HG02870 (cell line): ENCODE measurements around the gene GTF2H2C.
A peak's percentile ranks its signal among the peaks of the same experiment; 100 is the strongest.
"Not testable (repeated sequence)": the region's sequence is repeated elsewhere in the genome, so short reads cannot be mapped to it uniquely, and the experiment has no call there.

Experiments used
- ATAC-seq: cut with Tn5 transposase; IDR thresholded peaks from one replicate; pipeline ENCODE4 v1.9.1; 2021; ENCODE audit warnings: mild to moderate bottlenecking, moderate library complexity; ENCODE audit not compliant: unreplicated experiment

GTF2H2C gene

DNA sequence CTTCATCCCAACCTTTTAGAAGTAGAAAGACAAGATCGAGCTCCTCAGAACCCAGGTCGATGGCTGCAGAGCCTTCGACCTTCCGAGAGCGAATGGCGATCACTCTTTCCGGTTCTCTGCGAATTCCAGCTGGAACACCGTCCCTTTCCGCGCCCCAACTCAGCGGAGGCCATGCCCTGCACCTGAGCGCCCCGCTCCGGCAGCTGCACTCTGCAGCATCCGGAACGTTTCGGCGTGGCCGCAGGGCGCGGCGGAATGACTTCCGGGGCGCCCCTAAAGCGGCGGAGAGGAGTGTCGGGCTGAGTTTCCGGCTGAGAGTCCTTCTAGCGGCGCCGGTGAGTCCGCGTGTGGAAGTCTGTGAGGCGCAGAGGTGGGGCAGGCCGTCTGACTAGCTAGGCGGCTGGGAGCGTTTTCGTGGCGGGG, at the start of gene GTF2H2C:
GTF2H2C (plus strand) TSS at position 284 of the 423 bp plus-strand sequence. CDS start 4,942 bp downstream, outside the sequence.
- peak; percentile 96 for ATAC-seq

DNA sequence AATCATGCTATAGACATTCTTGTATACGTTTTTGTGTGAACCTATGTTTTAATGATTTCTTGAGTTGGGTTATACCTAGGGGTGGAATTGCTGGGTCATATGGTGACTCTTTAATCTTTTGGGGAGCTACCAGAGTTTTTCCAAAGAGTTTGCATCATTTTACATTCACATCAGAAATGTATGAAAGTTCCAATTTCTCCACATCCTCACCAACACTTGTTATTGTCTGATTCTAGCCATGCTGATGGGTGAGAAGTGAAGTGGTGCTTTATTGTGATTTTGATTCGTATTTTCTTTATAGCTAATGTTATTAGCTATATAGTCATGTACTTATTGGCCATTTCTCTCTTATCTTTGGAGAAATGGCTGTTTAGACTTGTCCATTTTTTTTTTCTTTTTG, 49.3 kb upstream of the GTF2H2C start:
- no peak for ATAC-seq

DNA sequence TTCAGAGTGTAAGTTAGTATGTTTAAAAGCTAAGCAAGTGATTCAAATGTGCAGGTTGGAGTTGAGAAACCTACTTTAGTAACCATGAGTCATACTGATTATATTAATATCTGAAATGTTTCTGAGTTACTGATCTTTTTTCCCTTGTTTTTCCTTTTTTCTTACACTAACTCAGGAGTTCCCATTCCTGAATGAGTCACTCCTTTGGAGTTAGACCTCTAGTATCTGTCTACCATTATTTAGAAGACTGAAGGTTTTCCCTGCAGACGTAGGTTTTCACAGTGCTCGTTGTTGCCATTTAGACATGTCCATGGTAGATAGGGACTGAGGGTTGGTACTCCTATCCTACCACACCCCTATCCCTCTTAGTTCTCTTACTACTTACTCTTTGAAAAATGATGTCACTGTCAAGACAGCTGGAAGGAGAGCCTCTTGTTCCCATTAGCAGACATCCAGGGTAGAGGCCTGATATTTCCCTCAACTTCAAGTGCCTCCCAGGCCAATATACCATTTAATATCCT, 47.2 kb upstream of the GTF2H2C start:
- ATAC-seq: no peak

DNA sequence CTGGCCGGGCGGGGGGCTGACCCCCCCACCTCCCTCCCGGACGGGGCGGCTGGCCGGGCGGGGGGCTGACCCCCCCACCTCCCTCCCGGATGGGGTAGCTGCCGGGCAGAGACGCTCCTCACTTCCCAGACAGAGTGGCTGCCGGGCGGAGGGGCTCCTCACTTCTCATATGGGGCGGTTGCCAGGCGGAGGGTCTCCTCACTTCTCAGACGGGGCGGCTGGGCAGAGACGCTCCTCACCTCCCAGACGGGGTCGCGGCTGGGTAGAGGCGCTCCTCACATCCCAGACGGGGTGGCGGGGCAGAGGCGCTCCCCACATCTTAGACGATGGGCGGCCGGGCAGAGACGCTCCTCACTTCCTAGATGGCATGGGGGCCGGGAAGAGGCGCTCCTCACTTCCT, 44.4 kb upstream of the GTF2H2C start:
- ATAC-seq: not testable (repeated sequence)

DNA sequence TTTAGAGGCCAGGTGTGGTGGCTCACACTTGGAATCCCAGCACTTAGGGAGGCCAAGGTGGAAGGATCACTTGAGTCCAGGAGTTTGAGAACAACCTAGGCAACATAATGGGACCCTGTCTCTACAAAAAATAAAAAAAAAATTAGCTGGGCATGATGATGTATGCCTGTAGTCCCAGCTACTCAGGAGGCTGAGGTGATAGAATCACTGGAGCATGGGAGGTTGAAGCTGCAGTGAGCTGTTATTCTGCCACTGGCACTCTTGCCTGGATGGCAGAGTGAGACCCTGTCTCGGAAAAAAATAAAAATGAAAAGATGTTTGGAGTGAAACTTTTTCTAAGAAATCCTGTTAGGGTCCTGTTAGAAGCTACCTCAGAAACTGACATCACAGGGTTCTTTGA, 43.2 kb upstream of the GTF2H2C start:
- ATAC-seq: no peak

DNA sequence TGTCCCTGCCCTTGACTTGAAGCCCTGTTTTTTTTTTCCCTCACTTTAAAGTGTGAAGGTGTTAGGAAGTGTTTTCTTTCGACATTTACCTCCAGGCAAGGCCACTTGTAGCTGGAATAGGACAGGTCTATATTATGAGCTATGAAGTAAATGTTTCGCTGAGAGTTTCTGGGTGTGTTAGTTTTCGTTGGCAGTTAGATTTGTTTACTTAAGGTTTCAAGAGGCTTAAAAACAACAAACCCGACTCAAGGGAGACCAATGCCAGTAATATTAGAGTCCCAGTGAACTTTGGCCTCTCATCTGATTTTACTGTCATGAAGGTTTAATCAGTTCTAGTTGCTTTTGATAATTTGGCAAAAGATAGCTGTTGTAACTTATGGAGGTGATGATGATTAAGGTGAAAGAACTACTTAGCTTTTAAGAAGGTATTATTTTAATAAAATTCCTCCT, 42.2 kb upstream of the GTF2H2C start:
- no peak for ATAC-seq

DNA sequence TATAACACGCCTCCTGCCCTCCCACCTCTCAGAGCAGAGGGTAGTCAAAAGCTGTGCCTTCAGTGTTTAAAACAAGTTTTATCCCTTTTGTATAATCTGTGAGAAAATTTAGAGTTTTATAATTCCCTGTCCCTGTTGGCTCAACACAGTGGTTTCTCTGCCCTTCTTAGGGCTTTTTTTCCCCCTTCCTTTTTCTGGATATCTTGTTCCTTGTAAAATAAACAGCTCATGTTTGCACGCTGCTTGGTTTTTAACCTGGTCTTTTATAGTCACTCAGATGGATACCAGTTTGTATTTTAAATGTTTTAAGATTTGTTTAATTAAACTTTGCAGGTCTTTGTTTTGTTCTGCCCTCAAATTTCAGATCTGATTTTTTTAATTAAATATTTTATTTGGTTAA, 40.7 kb upstream of the GTF2H2C start:
- no peak for ATAC-seq

DNA sequence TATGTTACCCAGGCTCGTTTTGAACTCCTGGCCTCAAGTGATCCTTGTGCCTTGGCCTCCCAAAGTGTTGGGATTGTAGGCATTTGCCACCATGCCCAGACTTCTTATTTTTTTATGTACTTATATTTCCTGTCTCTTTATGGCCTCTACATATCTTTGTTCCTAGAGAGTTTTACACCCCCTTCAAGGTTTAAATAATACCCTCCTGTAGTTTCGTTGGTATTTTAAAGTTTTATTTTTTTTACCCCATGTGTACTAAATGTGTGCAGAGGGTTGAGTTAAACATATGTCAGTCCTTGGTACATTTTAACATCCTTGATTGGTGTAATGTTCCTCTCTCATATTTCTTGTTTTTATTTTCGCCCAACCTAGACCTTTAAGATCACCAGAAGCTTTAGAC, 38.0 kb upstream of the GTF2H2C start:
- ATAC-seq: no peak

DNA sequence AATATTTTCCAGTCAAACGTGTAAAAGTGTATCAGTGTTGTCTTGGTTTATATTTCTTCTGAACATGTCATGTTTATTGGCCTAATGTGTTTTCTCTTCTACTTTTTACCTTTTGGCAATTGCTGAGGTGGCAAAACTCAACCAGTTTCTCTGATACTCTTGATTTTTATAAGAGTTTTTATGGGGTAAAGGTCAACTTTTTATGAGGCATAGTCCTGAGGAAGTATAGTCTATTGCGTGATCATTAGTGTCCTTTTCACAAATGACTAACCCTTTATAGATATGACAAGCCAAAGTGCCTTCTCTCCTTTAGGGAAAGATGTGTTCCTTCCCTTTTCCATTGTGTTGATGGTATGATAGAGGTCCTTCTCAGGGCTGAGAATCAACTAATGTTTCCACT, 34.5 kb upstream of the GTF2H2C start:
- no peak for ATAC-seq

DNA sequence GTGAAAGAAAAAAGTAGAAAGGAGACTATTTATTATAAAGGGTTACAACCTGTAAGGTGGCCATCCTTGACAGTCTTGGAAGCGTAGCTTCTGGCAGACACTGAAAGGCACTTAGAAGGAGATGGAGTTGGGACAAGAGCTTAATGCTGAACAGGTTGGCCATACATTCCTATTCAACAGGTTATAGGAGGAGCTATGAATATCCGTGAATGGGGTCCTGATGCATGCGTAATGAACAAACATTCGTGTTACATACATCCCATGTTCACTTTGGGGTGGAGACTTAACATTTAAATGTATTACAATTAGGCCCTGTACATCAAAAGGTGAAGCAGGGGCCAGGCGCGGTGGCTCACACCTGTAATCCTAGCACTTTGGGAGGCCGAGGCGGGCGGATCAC, 33.3 kb upstream of the GTF2H2C start:
- no peak for ATAC-seq

DNA sequence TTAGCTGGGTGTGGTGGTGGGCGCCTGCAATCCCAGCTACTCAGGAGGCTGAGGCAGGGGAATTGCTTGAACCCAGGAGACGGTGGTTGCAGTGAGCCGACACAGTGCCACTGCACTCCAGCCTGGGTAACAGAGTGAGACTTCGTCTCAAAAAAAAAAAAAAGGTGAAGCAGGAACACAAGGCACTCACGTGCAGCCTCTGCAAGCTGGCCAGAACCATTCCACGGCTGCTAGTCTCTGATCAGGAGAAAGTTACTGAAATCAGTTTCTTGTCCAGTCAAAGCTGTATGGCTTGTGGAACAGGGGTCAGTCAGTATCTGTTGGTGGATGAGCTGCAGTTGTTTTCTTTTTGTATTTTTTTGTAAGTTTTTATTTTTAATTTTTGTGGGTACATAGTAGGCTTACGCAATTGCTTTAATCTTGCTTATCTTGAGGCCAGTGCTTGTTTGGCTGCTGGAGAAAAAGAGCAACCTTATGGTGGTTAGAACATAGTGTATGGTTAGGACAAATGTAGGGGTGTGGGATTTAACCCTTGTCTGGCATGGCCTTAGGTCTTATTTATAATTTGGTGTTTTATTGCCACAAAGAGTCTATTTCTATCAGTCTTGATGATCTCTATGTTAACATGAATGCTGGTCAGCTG, 32.7 kb upstream of the GTF2H2C start:
- ATAC-seq: no peak

DNA sequence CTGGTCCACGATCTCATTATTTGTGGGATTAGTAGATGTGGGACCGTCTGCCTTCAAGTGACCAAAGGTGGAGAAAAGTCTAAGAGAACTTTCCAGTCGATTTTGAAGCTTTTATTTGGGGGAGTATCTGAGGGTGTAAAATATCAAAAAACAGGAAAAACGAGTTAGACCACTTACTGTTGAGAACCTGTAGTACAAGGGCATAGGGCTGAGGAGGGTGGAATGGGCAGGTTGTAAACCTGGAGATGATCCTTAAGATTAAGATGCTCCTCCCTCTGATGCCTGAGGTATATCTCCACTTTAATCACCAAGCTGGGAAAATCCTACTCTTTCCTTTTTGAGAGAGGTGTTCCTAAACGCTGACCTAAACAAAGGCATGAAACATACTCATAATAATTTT, 32.0 kb upstream of the GTF2H2C start:
- ATAC-seq: no peak

DNA sequence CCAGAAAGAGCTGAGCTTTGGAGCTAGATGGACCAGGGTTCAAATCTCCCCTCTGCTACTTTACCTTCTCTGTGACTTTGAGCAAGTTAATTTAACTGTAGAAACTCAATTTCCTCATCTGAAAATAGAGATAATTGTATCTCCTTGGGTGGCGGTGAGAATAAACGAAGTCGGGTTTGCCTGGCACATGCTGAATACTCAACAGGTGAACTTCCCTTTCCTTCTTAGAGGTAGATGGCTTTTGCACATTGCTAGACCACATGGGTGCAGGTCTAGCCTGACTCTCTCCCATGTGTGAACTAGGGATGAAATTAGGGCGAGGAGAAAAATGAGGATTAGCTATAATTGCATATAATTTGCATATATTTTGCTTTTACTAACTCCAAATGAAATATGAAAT, 31.4 kb upstream of the GTF2H2C start:
- ATAC-seq: no peak

DNA sequence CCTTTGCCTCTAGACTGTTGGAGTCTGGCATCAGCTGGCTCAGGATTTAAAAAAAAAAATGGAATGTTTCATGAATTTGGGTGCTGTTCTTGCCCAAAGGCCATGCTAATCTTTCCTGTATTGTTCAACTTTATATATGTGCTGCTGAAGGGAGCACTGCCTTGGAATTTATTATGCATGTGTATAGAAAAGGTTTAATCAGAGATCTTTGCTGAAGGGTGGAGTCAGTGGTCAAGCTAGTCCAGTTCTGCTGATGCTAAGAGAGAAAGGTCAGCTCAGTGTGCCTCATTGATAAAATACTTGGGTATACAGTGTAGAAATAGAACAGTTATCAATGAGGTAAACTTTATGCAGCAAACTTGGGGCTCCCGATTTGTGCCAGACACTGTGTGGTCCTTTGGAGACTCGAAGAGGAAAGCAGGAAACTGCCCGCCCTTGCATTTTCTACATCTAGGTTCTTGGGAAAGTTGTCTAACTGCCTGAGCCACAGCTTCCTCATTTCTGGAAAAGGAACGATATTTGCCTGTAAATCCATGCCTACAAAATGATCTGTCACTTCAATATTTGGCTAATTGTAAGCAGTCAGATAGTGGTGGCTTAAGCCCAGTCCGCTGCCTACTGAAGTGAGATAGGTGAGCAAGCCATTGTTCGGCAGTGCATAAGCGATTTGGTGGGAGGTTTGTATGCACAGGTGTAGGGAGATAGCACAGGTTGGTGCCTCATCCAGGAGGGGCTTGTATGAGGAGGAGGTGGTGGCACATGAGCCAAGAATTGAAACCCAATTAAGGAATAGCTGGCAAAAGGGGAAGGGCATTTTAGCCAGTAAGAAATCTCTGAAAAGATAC, 29.2 kb upstream of the GTF2H2C start:
- ATAC-seq: no peak

DNA sequence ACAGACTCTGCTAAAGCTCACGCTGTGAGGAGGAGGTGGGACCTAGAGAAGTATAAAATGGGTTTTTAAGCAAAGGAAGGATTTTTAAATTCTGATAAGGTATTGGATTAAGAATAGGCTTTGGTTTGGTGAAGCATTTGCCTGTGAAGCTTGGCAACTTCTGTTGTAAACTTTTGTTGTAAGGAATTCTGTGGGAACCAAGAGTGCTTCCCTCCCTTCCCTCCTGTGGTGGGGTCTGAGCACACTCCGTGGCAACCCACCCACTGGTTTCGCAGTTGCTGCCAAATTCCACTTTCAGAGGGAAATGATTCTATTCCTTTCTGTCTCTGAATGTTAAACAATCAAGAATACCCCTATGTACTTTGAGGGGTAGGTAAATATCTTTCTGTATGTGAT, 28.6 kb upstream of the GTF2H2C start:
- ATAC-seq: no peak

DNA sequence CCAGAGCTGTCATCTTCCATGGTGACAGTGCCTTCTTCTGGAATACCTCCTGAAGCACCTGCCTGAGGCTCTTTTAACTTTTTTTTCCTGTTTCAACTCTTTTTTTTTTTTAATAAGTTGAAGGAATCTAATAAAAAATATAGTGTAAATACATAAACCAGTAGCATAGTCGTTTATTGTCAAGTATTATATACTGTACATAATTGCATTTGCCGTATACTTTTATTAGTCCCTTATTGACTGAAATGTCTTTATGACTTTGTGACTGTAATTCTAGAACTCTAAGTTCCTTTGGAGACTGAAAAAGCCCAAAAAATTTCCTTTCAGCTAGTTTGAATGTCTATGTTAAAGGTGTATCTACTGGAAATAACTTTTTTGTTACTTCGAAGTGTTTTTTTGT, 22.1 kb upstream of the GTF2H2C start:
- not testable (repeated sequence) for ATAC-seq

DNA sequence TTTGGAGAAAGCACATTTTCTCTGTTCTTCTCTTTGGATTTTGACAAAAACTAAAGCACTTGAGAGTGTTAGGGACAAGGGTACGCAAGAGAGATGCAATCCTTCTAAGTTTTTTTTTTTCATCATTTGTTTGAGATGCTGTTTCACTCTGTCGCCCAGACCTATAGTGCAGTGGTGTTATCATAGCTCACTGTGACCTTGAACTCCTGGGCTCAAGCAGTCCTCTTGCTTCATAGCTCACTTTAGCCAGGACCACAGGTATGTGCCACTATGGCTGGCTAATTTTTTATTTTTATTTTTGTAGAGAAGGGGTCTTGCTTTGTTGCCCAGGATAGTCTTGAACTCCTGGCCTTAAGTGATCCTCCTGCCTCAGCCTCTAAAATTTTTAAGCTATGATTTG, 21.3 kb upstream of the GTF2H2C start:
- not testable (repeated sequence) for ATAC-seq

DNA sequence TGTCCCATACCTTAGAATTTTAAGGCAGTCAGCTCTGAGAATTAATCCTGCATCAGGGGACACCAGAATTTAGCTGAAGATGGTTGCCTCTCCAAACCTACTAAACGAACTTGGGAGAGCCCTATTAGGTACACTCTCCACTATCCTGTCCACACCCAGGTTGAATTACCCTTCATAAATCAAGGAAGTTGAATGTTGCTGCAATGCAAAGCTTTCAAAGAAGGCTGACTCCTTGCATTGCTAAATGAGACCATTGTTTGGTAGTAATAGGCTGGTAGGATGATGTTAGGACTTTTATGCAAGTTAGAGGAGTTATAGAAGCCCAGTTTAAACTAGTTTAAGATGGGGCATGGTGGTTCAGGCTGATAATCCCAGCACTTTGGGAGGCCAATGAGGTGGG, 18.6 kb upstream of the GTF2H2C start:
- ATAC-seq: not testable (repeated sequence)

DNA sequence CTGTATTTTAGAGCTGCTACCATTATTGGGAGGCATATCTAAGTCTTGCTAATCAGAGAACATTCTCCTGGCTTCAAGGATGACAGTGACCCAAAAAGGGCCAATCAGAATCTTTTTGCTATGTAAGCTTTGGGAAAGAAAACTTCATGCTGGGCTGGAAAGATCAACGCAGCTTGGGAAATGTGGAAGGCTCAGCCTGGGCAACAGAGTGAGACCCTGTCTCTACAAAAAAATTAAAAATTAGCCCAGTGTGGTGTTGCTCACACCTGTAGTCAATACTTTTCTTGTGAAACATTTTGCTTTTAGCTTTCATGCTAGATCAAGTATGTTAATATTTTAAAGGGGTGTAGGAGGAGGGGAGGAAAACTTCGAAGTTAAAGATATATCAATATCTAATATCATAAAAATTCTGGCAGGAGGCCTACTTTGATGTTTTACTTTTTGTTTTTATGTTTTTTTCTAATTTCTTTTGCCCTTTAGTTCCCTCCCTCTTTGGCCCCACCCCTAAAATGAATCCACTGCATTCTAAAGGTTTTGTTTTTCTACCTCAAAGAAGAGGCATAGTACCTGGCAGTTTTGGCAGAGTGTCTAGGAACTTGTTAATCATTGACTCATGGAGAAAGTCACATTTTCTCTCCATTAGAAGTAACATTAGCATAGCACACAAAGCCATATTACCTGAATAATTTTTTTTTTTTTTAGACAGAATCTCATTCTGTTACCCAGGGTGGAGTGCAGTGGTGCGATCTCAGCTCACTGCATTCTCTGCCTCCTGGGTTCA, 17.0 kb upstream of the GTF2H2C start:
- not testable (repeated sequence) for ATAC-seq

DNA sequence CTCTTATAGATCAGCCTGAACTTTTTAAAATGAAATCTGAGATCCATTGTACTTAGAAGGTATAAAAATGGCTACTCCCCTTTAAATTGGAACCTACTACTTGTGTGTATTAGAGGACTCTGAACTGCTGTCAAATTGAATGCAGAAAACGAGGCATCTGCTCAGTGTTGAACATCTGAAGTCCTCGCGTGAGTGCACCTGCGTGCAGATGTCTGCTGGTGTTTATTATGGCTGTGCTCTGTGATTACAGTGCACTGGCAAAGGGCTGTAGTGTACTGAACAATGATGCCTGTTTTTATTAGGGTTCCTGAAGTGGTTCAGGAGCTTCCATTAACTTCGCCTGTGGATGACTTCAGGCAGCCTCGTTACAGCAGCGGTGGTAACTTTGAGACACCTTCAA, 15.4 kb upstream of the GTF2H2C start:
- not testable (repeated sequence) for ATAC-seq
